ENCODE data around the gene ATXN1. TPM values are rescaled to one million over a fixed set of nuclear protein-coding genes. Genes with fewer than 3 reads are reported as not detected.

ATXN1 gene
- total and polyA plus RNA-seq, 2 experiments from 2014 or later = 4.8 to 9.1 TPM

DNA sequence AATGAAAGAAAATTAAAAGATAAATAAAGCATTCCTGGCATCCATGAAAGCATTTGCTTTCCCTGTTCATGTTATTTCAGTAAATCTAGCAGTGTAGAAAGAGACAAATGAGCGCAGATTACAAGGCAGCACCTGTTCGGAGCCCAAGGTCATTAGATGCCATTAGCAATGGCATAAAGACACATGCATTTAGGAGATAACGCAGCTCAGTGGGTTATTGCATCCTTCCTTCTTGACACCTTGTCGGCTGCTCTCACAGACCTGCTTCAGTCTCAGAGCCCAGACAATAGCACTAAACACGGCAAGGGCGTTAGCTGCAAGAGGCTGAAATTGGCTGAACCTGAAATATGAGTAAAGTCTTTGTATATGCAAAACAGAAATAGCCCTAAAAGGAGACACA lies 140.3 kb downstream of the ATXN1 start:
- DNase-seq (ENCODE audit: low spot score) = no peak
- Histone ChIP-seq H3K4me2 (no peak overlapping the region), H3K36me3 (ENCODE audit: insufficient read depth) (no peaks in the 10 kb centered on the region), H3K4me3 (no peak overlapping the region), H3K4me1 (ENCODE audit: insufficient read depth) (no peaks in the 10 kb centered on the region), H3K27ac (ENCODE audit: low read depth) (no peak overlapping the region), H3F3A (replicated peaks; ENCODE audit: low read depth) (no peaks in the 10 kb centered on the region), H3K79me2 (replicated peaks; ENCODE audit: insufficient read depth) (no peaks in the 10 kb centered on the region), H2AFZ (no peak overlapping the region), H3K9me2 (ENCODE audit: insufficient read depth) (no peaks in the 10 kb centered on the region), H3K27me3 (ENCODE audit: insufficient read depth) (no peaks in the 10 kb centered on the region), H4K20me1 (replicated peaks; ENCODE audit: insufficient read depth) (no peaks in the 10 kb centered on the region)
- TF ChIP-seq JUNB (IDR thresholded peaks at IDR 0.05; ENCODE audit: unreplicated experiment) (no peak), EZH2phosphoT487 (IDR thresholded peaks at IDR 0.05; ENCODE audit: unreplicated experiment) (no peak), ZNF114 (CRISPR knock-in tag; IDR thresholded peaks at IDR 0.05) (no peak), POLR2AphosphoS5 (IDR thresholded peaks at IDR 0.05; ENCODE audit: low read depth) (no peak), NANOG (IDR thresholded peaks at IDR 0.05; ENCODE audit: borderline replicate concordance) (no peak), ZNF331 (CRISPR knock-in tag; IDR thresholded peaks at IDR 0.05; ENCODE audit: low read depth) (no peak), CREB1 (CRISPR knock-in tag; IDR thresholded peaks at IDR 0.05; ENCODE audit: low read depth) (no peak), STAT1 (IDR thresholded peaks at IDR 0.05; ENCODE audit: unreplicated experiment) (no peak), EZH2 (IDR thresholded peaks at IDR 0.05; ENCODE audit: low read depth, unreplicated experiment) (no peak)
- TF ChIP-seq, protein P1, sequence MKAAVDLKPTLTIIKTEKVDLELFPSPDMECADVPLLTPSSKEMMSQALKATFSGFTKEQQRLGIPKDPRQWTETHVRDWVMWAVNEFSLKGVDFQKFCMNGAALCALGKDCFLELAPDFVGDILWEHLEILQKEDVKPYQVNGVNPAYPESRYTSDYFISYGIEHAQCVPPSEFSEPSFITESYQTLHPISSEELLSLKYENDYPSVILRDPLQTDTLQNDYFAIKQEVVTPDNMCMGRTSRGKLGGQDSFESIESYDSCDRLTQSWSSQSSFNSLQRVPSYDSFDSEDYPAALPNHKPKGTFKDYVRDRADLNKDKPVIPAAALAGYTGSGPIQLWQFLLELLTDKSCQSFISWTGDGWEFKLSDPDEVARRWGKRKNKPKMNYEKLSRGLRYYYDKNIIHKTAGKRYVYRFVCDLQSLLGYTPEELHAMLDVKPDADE (IDR thresholded peaks at IDR 0.05) = no peak
- TF ChIP-seq, protein P2, sequence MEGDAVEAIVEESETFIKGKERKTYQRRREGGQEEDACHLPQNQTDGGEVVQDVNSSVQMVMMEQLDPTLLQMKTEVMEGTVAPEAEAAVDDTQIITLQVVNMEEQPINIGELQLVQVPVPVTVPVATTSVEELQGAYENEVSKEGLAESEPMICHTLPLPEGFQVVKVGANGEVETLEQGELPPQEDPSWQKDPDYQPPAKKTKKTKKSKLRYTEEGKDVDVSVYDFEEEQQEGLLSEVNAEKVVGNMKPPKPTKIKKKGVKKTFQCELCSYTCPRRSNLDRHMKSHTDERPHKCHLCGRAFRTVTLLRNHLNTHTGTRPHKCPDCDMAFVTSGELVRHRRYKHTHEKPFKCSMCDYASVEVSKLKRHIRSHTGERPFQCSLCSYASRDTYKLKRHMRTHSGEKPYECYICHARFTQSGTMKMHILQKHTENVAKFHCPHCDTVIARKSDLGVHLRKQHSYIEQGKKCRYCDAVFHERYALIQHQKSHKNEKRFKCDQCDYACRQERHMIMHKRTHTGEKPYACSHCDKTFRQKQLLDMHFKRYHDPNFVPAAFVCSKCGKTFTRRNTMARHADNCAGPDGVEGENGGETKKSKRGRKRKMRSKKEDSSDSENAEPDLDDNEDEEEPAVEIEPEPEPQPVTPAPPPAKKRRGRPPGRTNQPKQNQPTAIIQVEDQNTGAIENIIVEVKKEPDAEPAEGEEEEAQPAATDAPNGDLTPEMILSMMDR (conservative IDR thresholded peaks at IDR 0.05; ENCODE audit: low read depth in 2 of 2) = no peak
- TF ChIP-seq, protein P3, sequence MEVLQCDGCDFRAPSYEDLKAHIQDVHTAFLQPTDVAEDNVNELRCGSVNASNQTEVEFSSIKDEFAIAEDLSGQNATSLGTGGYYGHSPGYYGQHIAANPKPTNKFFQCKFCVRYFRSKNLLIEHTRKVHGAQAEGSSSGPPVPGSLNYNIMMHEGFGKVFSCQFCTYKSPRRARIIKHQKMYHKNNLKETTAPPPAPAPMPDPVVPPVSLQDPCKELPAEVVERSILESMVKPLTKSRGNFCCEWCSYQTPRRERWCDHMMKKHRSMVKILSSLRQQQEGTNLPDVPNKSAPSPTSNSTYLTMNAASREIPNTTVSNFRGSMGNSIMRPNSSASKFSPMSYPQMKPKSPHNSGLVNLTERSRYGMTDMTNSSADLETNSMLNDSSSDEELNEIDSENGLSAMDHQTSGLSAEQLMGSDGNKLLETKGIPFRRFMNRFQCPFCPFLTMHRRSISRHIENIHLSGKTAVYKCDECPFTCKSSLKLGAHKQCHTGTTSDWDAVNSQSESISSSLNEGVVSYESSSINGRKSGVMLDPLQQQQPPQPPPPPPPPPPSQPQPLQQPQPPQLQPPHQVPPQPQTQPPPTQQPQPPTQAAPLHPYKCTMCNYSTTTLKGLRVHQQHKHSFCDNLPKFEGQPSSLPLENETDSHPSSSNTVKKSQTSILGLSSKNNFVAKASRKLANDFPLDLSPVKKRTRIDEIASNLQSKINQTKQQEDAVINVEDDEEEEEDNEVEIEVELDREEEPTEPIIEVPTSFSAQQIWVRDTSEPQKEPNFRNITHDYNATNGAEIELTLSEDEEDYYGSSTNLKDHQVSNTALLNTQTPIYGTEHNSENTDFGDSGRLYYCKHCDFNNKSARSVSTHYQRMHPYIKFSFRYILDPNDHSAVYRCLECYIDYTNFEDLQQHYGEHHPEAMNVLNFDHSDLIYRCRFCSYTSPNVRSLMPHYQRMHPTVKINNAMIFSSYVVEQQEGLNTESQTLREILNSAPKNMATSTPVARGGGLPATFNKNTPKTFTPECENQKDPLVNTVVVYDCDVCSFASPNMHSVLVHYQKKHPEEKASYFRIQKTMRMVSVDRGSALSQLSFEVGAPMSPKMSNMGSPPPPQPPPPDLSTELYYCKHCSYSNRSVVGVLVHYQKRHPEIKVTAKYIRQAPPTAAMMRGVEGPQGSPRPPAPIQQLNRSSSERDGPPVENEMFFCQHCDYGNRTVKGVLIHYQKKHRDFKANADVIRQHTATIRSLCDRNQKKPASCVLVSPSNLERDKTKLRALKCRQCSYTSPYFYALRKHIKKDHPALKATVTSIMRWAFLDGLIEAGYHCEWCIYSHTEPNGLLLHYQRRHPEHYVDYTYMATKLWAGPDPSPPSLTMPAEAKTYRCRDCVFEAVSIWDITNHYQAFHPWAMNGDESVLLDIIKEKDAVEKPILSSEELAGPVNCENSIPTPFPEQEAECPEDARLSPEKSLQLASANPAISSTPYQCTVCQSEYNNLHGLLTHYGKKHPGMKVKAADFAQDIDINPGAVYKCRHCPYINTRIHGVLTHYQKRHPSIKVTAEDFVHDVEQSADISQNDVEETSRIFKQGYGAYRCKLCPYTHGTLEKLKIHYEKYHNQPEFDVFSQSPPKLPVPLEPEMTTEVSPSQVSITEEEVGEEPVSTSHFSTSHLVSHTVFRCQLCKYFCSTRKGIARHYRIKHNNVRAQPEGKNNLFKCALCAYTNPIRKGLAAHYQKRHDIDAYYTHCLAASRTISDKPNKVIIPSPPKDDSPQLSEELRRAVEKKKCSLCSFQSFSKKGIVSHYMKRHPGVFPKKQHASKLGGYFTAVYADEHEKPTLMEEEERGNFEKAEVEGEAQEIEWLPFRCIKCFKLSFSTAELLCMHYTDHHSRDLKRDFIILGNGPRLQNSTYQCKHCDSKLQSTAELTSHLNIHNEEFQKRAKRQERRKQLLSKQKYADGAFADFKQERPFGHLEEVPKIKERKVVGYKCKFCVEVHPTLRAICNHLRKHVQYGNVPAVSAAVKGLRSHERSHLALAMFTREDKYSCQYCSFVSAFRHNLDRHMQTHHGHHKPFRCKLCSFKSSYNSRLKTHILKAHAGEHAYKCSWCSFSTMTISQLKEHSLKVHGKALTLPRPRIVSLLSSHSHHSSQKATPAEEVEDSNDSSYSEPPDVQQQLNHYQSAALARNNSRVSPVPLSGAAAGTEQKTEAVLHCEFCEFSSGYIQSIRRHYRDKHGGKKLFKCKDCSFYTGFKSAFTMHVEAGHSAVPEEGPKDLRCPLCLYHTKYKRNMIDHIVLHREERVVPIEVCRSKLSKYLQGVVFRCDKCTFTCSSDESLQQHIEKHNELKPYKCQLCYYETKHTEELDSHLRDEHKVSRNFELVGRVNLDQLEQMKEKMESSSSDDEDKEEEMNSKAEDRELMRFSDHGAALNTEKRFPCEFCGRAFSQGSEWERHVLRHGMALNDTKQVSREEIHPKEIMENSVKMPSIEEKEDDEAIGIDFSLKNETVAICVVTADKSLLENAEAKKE (CRISPR knock-in tag; IDR thresholded peaks at IDR 0.05) = no peak
- TF ChIP-seq, protein P4, sequence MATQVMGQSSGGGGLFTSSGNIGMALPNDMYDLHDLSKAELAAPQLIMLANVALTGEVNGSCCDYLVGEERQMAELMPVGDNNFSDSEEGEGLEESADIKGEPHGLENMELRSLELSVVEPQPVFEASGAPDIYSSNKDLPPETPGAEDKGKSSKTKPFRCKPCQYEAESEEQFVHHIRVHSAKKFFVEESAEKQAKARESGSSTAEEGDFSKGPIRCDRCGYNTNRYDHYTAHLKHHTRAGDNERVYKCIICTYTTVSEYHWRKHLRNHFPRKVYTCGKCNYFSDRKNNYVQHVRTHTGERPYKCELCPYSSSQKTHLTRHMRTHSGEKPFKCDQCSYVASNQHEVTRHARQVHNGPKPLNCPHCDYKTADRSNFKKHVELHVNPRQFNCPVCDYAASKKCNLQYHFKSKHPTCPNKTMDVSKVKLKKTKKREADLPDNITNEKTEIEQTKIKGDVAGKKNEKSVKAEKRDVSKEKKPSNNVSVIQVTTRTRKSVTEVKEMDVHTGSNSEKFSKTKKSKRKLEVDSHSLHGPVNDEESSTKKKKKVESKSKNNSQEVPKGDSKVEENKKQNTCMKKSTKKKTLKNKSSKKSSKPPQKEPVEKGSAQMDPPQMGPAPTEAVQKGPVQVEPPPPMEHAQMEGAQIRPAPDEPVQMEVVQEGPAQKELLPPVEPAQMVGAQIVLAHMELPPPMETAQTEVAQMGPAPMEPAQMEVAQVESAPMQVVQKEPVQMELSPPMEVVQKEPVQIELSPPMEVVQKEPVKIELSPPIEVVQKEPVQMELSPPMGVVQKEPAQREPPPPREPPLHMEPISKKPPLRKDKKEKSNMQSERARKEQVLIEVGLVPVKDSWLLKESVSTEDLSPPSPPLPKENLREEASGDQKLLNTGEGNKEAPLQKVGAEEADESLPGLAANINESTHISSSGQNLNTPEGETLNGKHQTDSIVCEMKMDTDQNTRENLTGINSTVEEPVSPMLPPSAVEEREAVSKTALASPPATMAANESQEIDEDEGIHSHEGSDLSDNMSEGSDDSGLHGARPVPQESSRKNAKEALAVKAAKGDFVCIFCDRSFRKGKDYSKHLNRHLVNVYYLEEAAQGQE (IDR thresholded peaks at IDR 0.05; ENCODE audit: unreplicated experiment) = no peak
- Mint-ChIP-seq H3K9me3 (no peaks in the 10 kb centered on the region), H3K27ac (no peak overlapping the region), H3K36me3 (ENCODE audit: low read depth) (no peaks in the 10 kb centered on the region), H3K4me1 (no peaks in the 10 kb centered on the region), H3K4me3 (no peak overlapping the region), H3K27me3 (ENCODE audit: insufficient read depth, low read depth, poor library complexity) (peaks cover 2% of the 10 kb centered on the region)
- no peak for ATAC-seq

Measured in GM23338 (cell line).